IMR-90 (cell line): ENCODE results near the gene ELMO1. TPM values are rescaled to one million over a fixed set of nuclear protein-coding genes. Genes with fewer than 3 reads are reported as not detected.

Source experiments
- ATAC-seq: fragments of 200-7000 bp; cut with Tn5 transposase; 2 replicates; pipeline ENCODE4 v1.9.1; 2020; ENCODE audit warnings: low read depth, mild to moderate bottlenecking, moderate library complexity
- BruUV-seq: library from RNA; stranded (reverse); fragments of 400-500 nt; replicated peaks from 2 replicates; lab custom pipeline; 2021; lab: Mats Ljungman, UMichigan
- CTCF ChIA-PET: fragments of 300-600 bp; formaldehyde crosslinking; extraction: SDS; loops from one replicate; lab custom pipeline; 2021; ENCODE audit warnings: antibody characterized with exemption; lab: Yijun Ruan, JAX
- POLR2A ChIA-PET: fragments of 300-600 bp; sonication (Branson Sonifier 250); formaldehyde crosslinking; loops from one replicate; lab custom pipeline; 2022; ENCODE audit warnings: antibody characterized with exemption; ENCODE audit not compliant: unreplicated experiment; lab: Charles Lee
- DNase-seq: peaks from one replicate; pipeline ENCODE4 v3.0.0; 2013
- H2AFZ ChIP-seq: replicated peaks from 2 replicates; pipeline ENCODE3; 2013; ENCODE audit warnings: low read length, mild to moderate bottlenecking; ENCODE audit not compliant: poor library complexity
- H2AK5ac ChIP-seq: 2 replicates; pipeline ENCODE4 v1.6.1; 2013; ENCODE audit warnings: low read depth, low read length, inconsistent platforms
- H2AK9ac ChIP-seq: replicated peaks from 2 replicates; pipeline ENCODE3; 2013; ENCODE audit warnings: mild to moderate bottlenecking, low read depth, low read length, moderate library complexity; ENCODE audit not compliant: poor library complexity
- H2BK120ac ChIP-seq: 2 replicates; pipeline ENCODE4 v1.6.1; 2013; ENCODE audit warnings: low read depth, low read length, inconsistent platforms
- H2BK15ac ChIP-seq: 3 replicates; pipeline ENCODE4 v1.6.1; 2013; ENCODE audit warnings: low read depth, low read length, inconsistent platforms
- H2BK20ac ChIP-seq: 2 replicates; pipeline ENCODE4 v1.6.1; 2013; ENCODE audit warnings: low read depth, mild to moderate bottlenecking, inconsistent platforms, low read length, moderate library complexity
- H2BK5ac ChIP-seq: 2 replicates; pipeline ENCODE4 v1.6.1; 2013; ENCODE audit warnings: mild to moderate bottlenecking, low read depth, low read length, inconsistent platforms; ENCODE audit not compliant: poor library complexity, severe bottlenecking
- H3K14ac ChIP-seq: replicated peaks from 2 replicates; pipeline ENCODE4 v1.6.1; 2013; ENCODE audit warnings: low read depth, low read length, inconsistent platforms
- H3K18ac ChIP-seq: 2 replicates; pipeline ENCODE4 v1.6.1; 2013; ENCODE audit warnings: low read depth, low read length, control low read depth
- H3K23ac ChIP-seq: 2 replicates; pipeline ENCODE4 v1.6.1; 2013; ENCODE audit warnings: low read depth, low read length, inconsistent platforms
- H3K27ac ChIP-seq: 2 replicates; pipeline ENCODE4 v1.5.1; 2013; ENCODE audit warnings: mild to moderate bottlenecking, control low read depth, low read length; ENCODE audit not compliant: insufficient read depth
- H3K27me3 ChIP-seq: 2 replicates; pipeline ENCODE4 v1.6.1; 2013; ENCODE audit warnings: low read length; ENCODE audit not compliant: control insufficient read depth, insufficient read depth
- H3K36me3 ChIP-seq: 2 replicates; pipeline ENCODE4 v1.6.1; 2013; ENCODE audit warnings: low read length, mixed read lengths; ENCODE audit not compliant: control insufficient read depth, insufficient read depth
- H3K4ac ChIP-seq: 2 replicates; pipeline ENCODE4 v1.6.1; 2013; ENCODE audit warnings: low read depth, low read length, inconsistent platforms
- H3K4me1 ChIP-seq: 2 replicates; pipeline ENCODE4 v1.6.1; 2013; ENCODE audit warnings: low read length, mixed read lengths; ENCODE audit not compliant: control insufficient read depth, insufficient read depth
- H3K4me2 ChIP-seq: 2 replicates; pipeline ENCODE4 v1.6.1; 2013; ENCODE audit warnings: low read depth, mild to moderate bottlenecking, control low read depth, low read length, moderate library complexity
- H3K4me3 ChIP-seq: 2 replicates; pipeline ENCODE4 v1.5.1; 2013; ENCODE audit warnings: low read depth, mild to moderate bottlenecking, control low read depth, low read length, moderate library complexity; ENCODE audit not compliant: insufficient read depth
- H3K56ac ChIP-seq: 2 replicates; pipeline ENCODE4 v1.6.1; 2013; ENCODE audit warnings: low read length, inconsistent platforms; ENCODE audit not compliant: insufficient read depth; ENCODE audit errors: extremely low read depth
- H3K79me1 ChIP-seq, 2 experiments: 2 replicates each; pipeline ENCODE4 v1.6.1; 2013; ENCODE audit warnings: low read length in 2 of 2, inconsistent platforms in 1 of 2, low read depth in 1 of 2
- H3K9ac ChIP-seq: 2 replicates; pipeline ENCODE4 v1.6.1; 2013; ENCODE audit warnings: low read depth, low read length, control low read depth
- H3K9me1 ChIP-seq: 2 replicates; pipeline ENCODE4 v1.6.1; 2013; ENCODE audit warnings: low read length, inconsistent platforms; ENCODE audit not compliant: insufficient read depth
- H3K9me3 ChIP-seq: 2 replicates; pipeline ENCODE4 v1.6.1; 2013; ENCODE audit warnings: low read length; ENCODE audit not compliant: control insufficient read depth, insufficient read depth
- H4K20me1 ChIP-seq: 2 replicates; pipeline ENCODE4 v1.6.1; 2013; ENCODE audit warnings: low read length, inconsistent platforms; ENCODE audit not compliant: insufficient read depth
- H4K5ac ChIP-seq: 2 replicates; pipeline ENCODE4 v1.6.1; 2013; ENCODE audit warnings: mild to moderate bottlenecking, low read depth, low read length, control low read depth
- H4K8ac ChIP-seq, 2 experiments: 2 replicates each; pipeline ENCODE4 v1.6.1; 2013; ENCODE audit warnings: low read depth in 2 of 2, low read length in 2 of 2, control low read depth in 1 of 2, inconsistent platforms in 1 of 2
- H4K91ac ChIP-seq: 2 replicates; pipeline ENCODE4 v1.6.1; 2013; ENCODE audit warnings: low read depth, low read length, inconsistent platforms; ENCODE audit not compliant: insufficient read depth
- BHLHE40 ChIP-seq: fragments of 150-350 bp; IDR thresholded peaks from 2 replicates; pipeline ENCODE4 v1.6.1; 2016; ENCODE audit warnings: mild to moderate bottlenecking, low read depth, low read length
- CEBPB ChIP-seq: IDR thresholded peaks from 2 replicates; pipeline ENCODE4 v1.6.1; 2012; ENCODE audit warnings: low read depth, low read length, improper control_type of control experiment
- CHD1 ChIP-seq: IDR thresholded peaks from 2 replicates; pipeline ENCODE4 v1.6.1; 2012; ENCODE audit warnings: low read depth, low read length, improper control_type of control experiment
- FOS ChIP-seq: fragments of 150-350 bp; IDR thresholded peaks from 2 replicates; pipeline ENCODE4 v1.6.1; 2016; ENCODE audit warnings: low read depth, low read length
- MAFK ChIP-seq: IDR thresholded peaks from 2 replicates; pipeline ENCODE4 v1.6.1; 2012; ENCODE audit warnings: low read depth, low read length, improper control_type of control experiment
- MAZ ChIP-seq: IDR thresholded peaks from 2 replicates; pipeline ENCODE4 v1.6.1; 2012; ENCODE audit warnings: low read depth, mild to moderate bottlenecking, low read length, improper control_type of control experiment, moderate library complexity, borderline replicate concordance
- MXI1 ChIP-seq: IDR thresholded peaks from 2 replicates; pipeline ENCODE4 v1.6.1; 2012; ENCODE audit warnings: low read depth, mild to moderate bottlenecking, low read length, moderate library complexity, borderline replicate concordance
- NFE2L2 ChIP-seq: fragments of 150-350 bp; IDR thresholded peaks from 2 replicates; pipeline ENCODE4 v1.6.1; 2016; ENCODE audit warnings: low read depth, mild to moderate bottlenecking, low read length
- POLR2A ChIP-seq: IDR thresholded peaks from 2 replicates; pipeline ENCODE4 v1.6.1; 2012; ENCODE audit warnings: mild to moderate bottlenecking, low read depth, low read length
- RAD21 ChIP-seq: IDR thresholded peaks from 2 replicates; pipeline ENCODE4 v1.6.1; 2012; ENCODE audit warnings: low read length, improper control_type of control experiment
- RCOR1 ChIP-seq: IDR thresholded peaks from 2 replicates; pipeline ENCODE4 v1.6.1; 2012; ENCODE audit warnings: mild to moderate bottlenecking, low read length, improper control_type of control experiment; ENCODE audit not compliant: insufficient replicate concordance
- RFX5 ChIP-seq: IDR thresholded peaks from 2 replicates; pipeline ENCODE4 v1.8.0; 2012; ENCODE audit warnings: low read depth, mild to moderate bottlenecking, low read length, moderate library complexity
- SMC3 ChIP-seq: fragments of 150-350 bp; IDR thresholded peaks from 2 replicates; pipeline ENCODE4 v1.6.1; 2016; ENCODE audit warnings: low read depth, mild to moderate bottlenecking, antibody characterized with exemption, low read length, moderate library complexity
- WGBS, 2 experiments: methylation state at CpG; one replicate each; pipeline versions ENCODE4 v1.1.5 to v1.1.7; 2013; ENCODE audit warnings: missing lambda C conversion rate in 2 of 2; ENCODE audit not compliant: insufficient read length in 1 of 2; ENCODE audit errors: extremely low coverage in 2 of 2; 5-methylcytosine and 5-hydroxymethylcytosine counted together
- dilution Hi-C: fragments of 300-500 bp; cut with HindIII; formaldehyde crosslinking; loops from one replicate; pipeline ENCODE4 v1.14.3; 2018; ENCODE audit warnings: low sequenced_read_pairs; ENCODE audit not compliant: unreplicated experiment
- in situ Hi-C: fragments of 300-500 bp; cut with MboI; formaldehyde crosslinking; loops from 3 replicates; pipeline ENCODE4 v1.14.3; 2019; ENCODE audit warnings: low sequenced_read_pairs, inconsistent platforms, mixed read lengths
- intact Hi-C: fragments of 100-400 bp; cut with micrococcal nuclease; formaldehyde crosslinking; loops from 2 replicates; pipeline ENCODE4 v1.10.0; 2022
- polyA plus RNA-seq, 3 experiments: library from polyadenylated mRNA; depleted of rRNA; stranded (reverse); fragments of >200 nt; gene quantifications; 2 replicates each; pipeline ENCODE4 v1.2.3, GENCODE V29; 2012; ENCODE audit warnings: low replicate concordance in 1 of 3
- total RNA-seq: library from RNA; depleted of rRNA; stranded (reverse); fragments of >200 nt; gene quantifications from 2 replicates; pipeline ENCODE4 v1.2.3, GENCODE V29; 2012
- TF ChIP-seq, protein P1 (sequence below): conservative IDR thresholded peaks from 2 replicates; pipeline ENCODE4 v1.5.1; 2012; ENCODE audit warnings: mild to moderate bottlenecking, low read depth, low read length, improper control_type of control experiment
- TF ChIP-seq, protein P2 (sequence below): fragments of 150-350 bp; IDR thresholded peaks from 2 replicates; pipeline ENCODE4 v1.6.1; 2017; ENCODE audit warnings: mild to moderate bottlenecking, antibody characterized with exemption, low read length, low read depth
- TF ChIP-seq, protein P3 (sequence below): fragments of 150-350 bp; IDR thresholded peaks from 2 replicates; pipeline ENCODE4 v1.6.1; 2016; ENCODE audit warnings: low read depth, mild to moderate bottlenecking, low read length, moderate library complexity, borderline replicate concordance

Gene ELMO1
- total and polyA plus RNA-seq, 2 of the 4 experiments (the other 2 are of a cell fraction), result 0.03 TPM; not detected in 1

DNA sequence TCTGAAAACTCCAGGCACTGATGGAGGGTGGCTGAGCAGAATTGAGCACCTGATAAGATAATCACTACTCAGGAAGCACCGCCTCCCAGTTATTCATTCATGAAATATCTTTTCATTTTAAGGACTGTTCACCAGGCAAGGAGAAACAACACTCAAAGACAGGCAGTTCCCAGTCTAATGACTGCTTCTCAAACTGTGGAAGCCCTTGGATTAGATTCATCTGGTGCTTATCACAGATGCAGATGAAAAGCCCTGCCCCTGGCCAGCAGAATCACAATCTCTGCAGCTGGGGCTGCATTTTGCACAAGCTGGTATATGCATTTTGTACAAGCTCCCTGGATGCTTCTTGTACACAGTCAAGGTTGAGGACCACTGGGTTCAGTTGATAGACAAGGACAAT lies 109.7 kb downstream of the ELMO1 start:
- CTCF ChIA-PET, result no interaction called here
- H2BK5ac ChIP-seq, result no peak overlapping the region
- no peaks in the 10 kb centered on the region for H4K20me1 ChIP-seq

More for the DNA sequence above, 109.7 kb downstream of the ELMO1 start:
- no peak overlapping the region for H3K4ac ChIP-seq
- H3K56ac ChIP-seq, result no peak overlapping the region
- H2AK9ac ChIP-seq, result no peak overlapping the region
- TF ChIP-seq BHLHE40 (no peak), CEBPB (no peak), CHD1 (no peak), MAZ (no peak), POLR2A (no peak), FOS (no peak), MXI1 (no peak), RFX5 (no peak), RCOR1 (no peak), SMC3 (no peak), RAD21 (no peak), MAFK (no peak), NFE2L2 (no peak)
- TF ChIP-seq, protein P1, sequence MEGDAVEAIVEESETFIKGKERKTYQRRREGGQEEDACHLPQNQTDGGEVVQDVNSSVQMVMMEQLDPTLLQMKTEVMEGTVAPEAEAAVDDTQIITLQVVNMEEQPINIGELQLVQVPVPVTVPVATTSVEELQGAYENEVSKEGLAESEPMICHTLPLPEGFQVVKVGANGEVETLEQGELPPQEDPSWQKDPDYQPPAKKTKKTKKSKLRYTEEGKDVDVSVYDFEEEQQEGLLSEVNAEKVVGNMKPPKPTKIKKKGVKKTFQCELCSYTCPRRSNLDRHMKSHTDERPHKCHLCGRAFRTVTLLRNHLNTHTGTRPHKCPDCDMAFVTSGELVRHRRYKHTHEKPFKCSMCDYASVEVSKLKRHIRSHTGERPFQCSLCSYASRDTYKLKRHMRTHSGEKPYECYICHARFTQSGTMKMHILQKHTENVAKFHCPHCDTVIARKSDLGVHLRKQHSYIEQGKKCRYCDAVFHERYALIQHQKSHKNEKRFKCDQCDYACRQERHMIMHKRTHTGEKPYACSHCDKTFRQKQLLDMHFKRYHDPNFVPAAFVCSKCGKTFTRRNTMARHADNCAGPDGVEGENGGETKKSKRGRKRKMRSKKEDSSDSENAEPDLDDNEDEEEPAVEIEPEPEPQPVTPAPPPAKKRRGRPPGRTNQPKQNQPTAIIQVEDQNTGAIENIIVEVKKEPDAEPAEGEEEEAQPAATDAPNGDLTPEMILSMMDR, result no peak
- TF ChIP-seq, protein P2, sequence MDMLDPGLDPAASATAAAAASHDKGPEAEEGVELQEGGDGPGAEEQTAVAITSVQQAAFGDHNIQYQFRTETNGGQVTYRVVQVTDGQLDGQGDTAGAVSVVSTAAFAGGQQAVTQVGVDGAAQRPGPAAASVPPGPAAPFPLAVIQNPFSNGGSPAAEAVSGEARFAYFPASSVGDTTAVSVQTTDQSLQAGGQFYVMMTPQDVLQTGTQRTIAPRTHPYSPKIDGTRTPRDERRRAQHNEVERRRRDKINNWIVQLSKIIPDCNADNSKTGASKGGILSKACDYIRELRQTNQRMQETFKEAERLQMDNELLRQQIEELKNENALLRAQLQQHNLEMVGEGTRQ, result no peak
- TF ChIP-seq, protein P3, sequence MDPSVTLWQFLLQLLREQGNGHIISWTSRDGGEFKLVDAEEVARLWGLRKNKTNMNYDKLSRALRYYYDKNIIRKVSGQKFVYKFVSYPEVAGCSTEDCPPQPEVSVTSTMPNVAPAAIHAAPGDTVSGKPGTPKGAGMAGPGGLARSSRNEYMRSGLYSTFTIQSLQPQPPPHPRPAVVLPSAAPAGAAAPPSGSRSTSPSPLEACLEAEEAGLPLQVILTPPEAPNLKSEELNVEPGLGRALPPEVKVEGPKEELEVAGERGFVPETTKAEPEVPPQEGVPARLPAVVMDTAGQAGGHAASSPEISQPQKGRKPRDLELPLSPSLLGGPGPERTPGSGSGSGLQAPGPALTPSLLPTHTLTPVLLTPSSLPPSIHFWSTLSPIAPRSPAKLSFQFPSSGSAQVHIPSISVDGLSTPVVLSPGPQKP, result no peak
- no peak overlapping the region for H3K4me2 ChIP-seq
- no peak for DNase-seq
- dilution Hi-C loops (no loop called here), in situ Hi-C loops (no loop called here), intact Hi-C loops (no loop called here)
- H3K27me3 ChIP-seq, result no peaks in the 10 kb centered on the region
- H3K23ac ChIP-seq, result no peak overlapping the region
- no peak overlapping the region for H4K8ac ChIP-seq
- H2BK120ac ChIP-seq, result no peak overlapping the region
- peaks cover 17% of the 10 kb centered on the region for H3K9me3 ChIP-seq
- H4K5ac ChIP-seq, result no peak overlapping the region
- no peak overlapping the region for H2AFZ ChIP-seq
- no peak overlapping the region for H4K91ac ChIP-seq
- H2BK15ac ChIP-seq, result no peak overlapping the region
- no peak overlapping the region for H2AK5ac ChIP-seq
- no peaks in the 10 kb centered on the region for H3K9me1 ChIP-seq
- H3K9ac ChIP-seq, result no peak overlapping the region
- H3K4me3 ChIP-seq, result no peak overlapping the region
- H3K27ac ChIP-seq, result no peak overlapping the region
- no peak for ATAC-seq
- H3K18ac ChIP-seq, result no peak overlapping the region
- POLR2A ChIA-PET, result no interaction called here
- H3K4me1 ChIP-seq, result no peaks in the 10 kb centered on the region
- H2BK20ac ChIP-seq, result no peak overlapping the region
- no TSS peak for BruUV-seq
- no peaks in the 10 kb centered on the region for H3K36me3 ChIP-seq
- H3K14ac ChIP-seq, result no peak overlapping the region
- H3K79me1 ChIP-seq, result no peaks in the 10 kb centered on the region
- WGBS, 2 experiments, result 29% methylated on average over 1 of the region's 1 CpG; no CpG with 5 or more reads in 1 of the 2 experiments
